HAP-1 (cell line): ENCODE results near the gene BRD1.
"Not testable (repeated sequence)": the region's sequence is repeated elsewhere in the genome, so short reads cannot be mapped to it uniquely, and the experiment has no call there.

Source experiments
- DNase-seq, 2 experiments: peaks; one replicate each; pipeline ENCODE4 v3.0.0-alpha.2; 2016 to 2020; ENCODE audit warnings: low spot score in 2 of 2
- H3K27me3 ChIP-seq: fragments of 250-450 bp; sonication (Bioruptor Pico); 2 replicates; pipeline ENCODE4 v1.5.1; 2020; ENCODE audit warnings: low read depth, mild to moderate bottlenecking, moderate library complexity
- H3K36me3 ChIP-seq: fragments of 250-450 bp; sonication (Bioruptor Pico); replicated peaks from 2 replicates; pipeline ENCODE4 v1.5.1; 2020; ENCODE audit warnings: mild to moderate bottlenecking
- H3K4me1 ChIP-seq: fragments of 250-450 bp; sonication (Bioruptor Pico); 2 replicates; pipeline ENCODE4 v1.5.1; 2020; ENCODE audit warnings: mild to moderate bottlenecking
- H3K4me3 ChIP-seq: fragments of 250-450 bp; sonication (Bioruptor Pico); 2 replicates; pipeline ENCODE4 v1.5.1; 2020; ENCODE audit warnings: mild to moderate bottlenecking, moderate library complexity
- H3K9me3 ChIP-seq: fragments of 250-450 bp; sonication (Bioruptor Pico); 2 replicates; pipeline ENCODE4 v1.5.1; 2020; ENCODE audit warnings: mild to moderate bottlenecking, moderate library complexity
- in situ Hi-C: fragments of 300-500 bp; cut with MboI; formaldehyde crosslinking; loops from 3 replicates; pipeline ENCODE4 v1.14.3; 2020; ENCODE audit warnings: low sequenced_read_pairs, inconsistent platforms, mixed read lengths

The BRD1 gene

GRCh38 chr22:49765091-49765771 lies 62.4 kb downstream of the BRD1 start:
- H3K36me3 ChIP-seq = no peaks in the 10 kb centered on the region
- H3K4me3 ChIP-seq = no peak overlapping the region
- H3K27me3 ChIP-seq = no peaks in the 10 kb centered on the region
- in situ Hi-C loops = loop anchor here (5.0 to 10.0 kb wide), 2 partner anchors 270 to 442 kb away; no protein-coding TSS in a partner anchor
- no peaks in the 10 kb centered on the region for H3K4me1 ChIP-seq
- peaks cover 11% of the 10 kb centered on the region for H3K9me3 ChIP-seq
- no peak for DNase-seq

- in situ Hi-C loops = loop anchor here (10.0 kb wide), 1 partner anchor 271 kb away; no protein-coding TSS in a partner anchor
- no peaks in the 10 kb centered on the region for H3K27me3 ChIP-seq
- no peaks in the 10 kb centered on the region for H3K4me1 ChIP-seq
- no peak for DNase-seq
- H3K9me3 ChIP-seq = peaks cover 11% of the 10 kb centered on the region
- no peak overlapping the region for H3K4me3 ChIP-seq
- H3K36me3 ChIP-seq = no peaks in the 10 kb centered on the region
These were observed 63.5 kb downstream of the BRD1 start for GRCh38 chr22:49764127-49764581.

- Histone ChIP-seq H3K4me1 (no peaks in the 10 kb centered on the region), H3K36me3 (no peaks in the 10 kb centered on the region), H3K27me3 (no peaks in the 10 kb centered on the region), H3K4me3 (no peak overlapping the region), H3K9me3 (peaks cover 11% of the 10 kb centered on the region)
- no peak for DNase-seq
- in situ Hi-C loops = loop anchor here (10.0 kb wide), 1 partner anchor 271 kb away; no protein-coding TSS in a partner anchor
These were observed 64.0 kb downstream of the BRD1 start for GRCh38 chr22:49763696-49764095.

- no peaks in the 10 kb centered on the region for H3K36me3 ChIP-seq
- H3K4me3 ChIP-seq = no peak overlapping the region
- DNase-seq = no peak
- H3K27me3 ChIP-seq = no peaks in the 10 kb centered on the region
- H3K9me3 ChIP-seq = peaks cover 11% of the 10 kb centered on the region
- in situ Hi-C loops = loop anchor here (10.0 kb wide), 1 partner anchor 272 kb away; no protein-coding TSS in a partner anchor
- no peaks in the 10 kb centered on the region for H3K4me1 ChIP-seq
These were observed 64.5 kb downstream of the BRD1 start for GRCh38 chr22:49763138-49763537.

- in situ Hi-C loops = loop anchor here (10.0 kb wide), 1 partner anchor 272 kb away; no protein-coding TSS in a partner anchor
- H3K27me3 ChIP-seq, H3K36me3 ChIP-seq, H3K4me1 ChIP-seq, DNase-seq, H3K4me3 ChIP-seq: not testable (repeated sequence)
- H3K9me3 ChIP-seq = peaks cover 11% of the 10 kb centered on the region
These were observed 65.1 kb downstream of the BRD1 start for GRCh38 chr22:49762571-49762970.

GRCh38 chr22:49761836-49762235 lies 65.8 kb downstream of the BRD1 start:
- Histone ChIP-seq H3K9me3 (peaks cover 4% of the 10 kb centered on the region), H3K27me3 (no peaks in the 10 kb centered on the region), H3K36me3 (no peaks in the 10 kb centered on the region), H3K4me1 (no peaks in the 10 kb centered on the region), H3K4me3 (no peak overlapping the region)
- in situ Hi-C loops = loop anchor here (10.0 kb wide), 1 partner anchor 273 kb away; no protein-coding TSS in a partner anchor
- no peak for DNase-seq

GRCh38 chr22:49760630-49761571 lies 66.8 kb downstream of the BRD1 start:
- Histone ChIP-seq H3K36me3 (no peaks in the 10 kb centered on the region), H3K9me3 (no peaks in the 10 kb centered on the region), H3K4me1 (no peaks in the 10 kb centered on the region), H3K4me3 (no peak overlapping the region), H3K27me3 (no peaks in the 10 kb centered on the region)
- in situ Hi-C loops = loop anchor here (10.0 kb wide), 1 partner anchor 274 kb away; no protein-coding TSS in a partner anchor
- DNase-seq = no peak

GRCh38 chr22:49760280-49760629 lies 67.4 kb downstream of the BRD1 start:
- in situ Hi-C loops = loop anchor here (10.0 kb wide), 1 partner anchor 275 kb away; no protein-coding TSS in a partner anchor
- H3K9me3 ChIP-seq = no peaks in the 10 kb centered on the region
- H3K4me1 ChIP-seq = no peaks in the 10 kb centered on the region
- no peaks in the 10 kb centered on the region for H3K36me3 ChIP-seq
- H3K27me3 ChIP-seq = no peaks in the 10 kb centered on the region
- no peak for DNase-seq
- H3K4me3 ChIP-seq = no peak overlapping the region

- no peaks in the 10 kb centered on the region for H3K9me3 ChIP-seq
- in situ Hi-C loops = no loop called here
- no peaks in the 10 kb centered on the region for H3K4me1 ChIP-seq
- no peak for DNase-seq
- H3K27me3 ChIP-seq = no peaks in the 10 kb centered on the region
- no peaks in the 10 kb centered on the region for H3K36me3 ChIP-seq
- H3K4me3 ChIP-seq = no peak overlapping the region
These were observed 71.0 kb downstream of the BRD1 start for GRCh38 chr22:49756676-49757075.

- in situ Hi-C loops = no loop called here
- no peaks in the 10 kb centered on the region for H3K36me3 ChIP-seq
- no peak overlapping the region for H3K4me3 ChIP-seq
- no peaks in the 10 kb centered on the region for H3K27me3 ChIP-seq
- DNase-seq = no peak
- no peaks in the 10 kb centered on the region for H3K4me1 ChIP-seq
- no peaks in the 10 kb centered on the region for H3K9me3 ChIP-seq
These were observed 71.5 kb downstream of the BRD1 start for GRCh38 chr22:49756201-49756600.

- H3K27me3 ChIP-seq = no peaks in the 10 kb centered on the region
- H3K4me1 ChIP-seq = no peaks in the 10 kb centered on the region
- no peaks in the 10 kb centered on the region for H3K36me3 ChIP-seq
- in situ Hi-C loops = no loop called here
- no peak overlapping the region for H3K4me3 ChIP-seq
- no peaks in the 10 kb centered on the region for H3K9me3 ChIP-seq
- no peak for DNase-seq
These were observed 72.1 kb downstream of the BRD1 start for GRCh38 chr22:49755631-49756001.

GRCh38 chr22:49754696-49755630 lies 72.7 kb downstream of the BRD1 start:
- Histone ChIP-seq H3K4me3 (no peak overlapping the region), H3K27me3 (no peaks in the 10 kb centered on the region), H3K4me1 (no peaks in the 10 kb centered on the region), H3K9me3 (no peaks in the 10 kb centered on the region), H3K36me3 (no peaks in the 10 kb centered on the region)
- no peak for DNase-seq
- in situ Hi-C loops = no loop called here
